ENCODE results near the gene BZW2.
"Not testable (repeated sequence)": the region's sequence is repeated elsewhere in the genome, so short reads cannot be mapped to it uniquely, and the experiment has no call there.

BZW2 gene

DNA sequence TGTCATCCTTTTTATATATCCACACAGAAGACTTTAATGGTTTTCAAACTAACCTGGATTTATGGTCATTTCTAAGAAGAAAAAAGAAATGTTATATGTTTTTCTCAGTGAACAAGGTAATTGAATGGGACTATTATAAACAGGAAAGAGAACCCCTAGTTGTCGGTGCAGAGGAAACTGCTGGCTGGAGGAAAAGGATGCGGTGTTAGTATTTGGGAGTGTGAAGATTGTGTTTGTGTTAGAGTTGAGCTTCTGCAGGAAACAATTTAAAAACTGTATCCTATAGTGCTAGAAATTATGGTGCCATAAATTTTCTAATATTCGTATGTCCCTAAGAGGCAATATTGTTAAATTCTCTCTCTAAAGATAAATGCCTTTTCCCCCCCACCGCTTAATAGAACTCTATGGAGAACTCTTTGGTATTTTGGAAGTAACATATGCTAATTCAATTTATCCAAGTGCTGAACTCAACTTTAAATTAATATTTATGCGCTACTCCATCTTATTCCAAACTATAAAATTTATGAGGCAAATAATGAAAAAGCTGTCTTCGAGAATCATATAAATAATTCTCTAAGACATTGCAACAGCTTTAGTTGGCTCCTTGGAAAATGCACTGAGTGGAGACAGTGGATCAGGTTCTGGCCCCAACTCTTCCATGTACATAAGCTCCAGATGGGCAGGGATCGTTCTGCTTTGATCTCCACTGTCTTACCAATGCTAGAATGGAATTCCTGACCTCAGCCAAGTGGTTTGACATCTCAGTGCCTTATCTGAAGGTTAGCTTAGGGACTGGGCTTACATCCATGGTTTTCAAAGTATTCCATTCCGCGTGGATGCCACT is 5.6 kb downstream of the BZW2 start:
- no peak for TF ChIP-seq ZFX (IDR thresholded peaks at IDR 0.05)
- TF ChIP-seq, protein P1, sequence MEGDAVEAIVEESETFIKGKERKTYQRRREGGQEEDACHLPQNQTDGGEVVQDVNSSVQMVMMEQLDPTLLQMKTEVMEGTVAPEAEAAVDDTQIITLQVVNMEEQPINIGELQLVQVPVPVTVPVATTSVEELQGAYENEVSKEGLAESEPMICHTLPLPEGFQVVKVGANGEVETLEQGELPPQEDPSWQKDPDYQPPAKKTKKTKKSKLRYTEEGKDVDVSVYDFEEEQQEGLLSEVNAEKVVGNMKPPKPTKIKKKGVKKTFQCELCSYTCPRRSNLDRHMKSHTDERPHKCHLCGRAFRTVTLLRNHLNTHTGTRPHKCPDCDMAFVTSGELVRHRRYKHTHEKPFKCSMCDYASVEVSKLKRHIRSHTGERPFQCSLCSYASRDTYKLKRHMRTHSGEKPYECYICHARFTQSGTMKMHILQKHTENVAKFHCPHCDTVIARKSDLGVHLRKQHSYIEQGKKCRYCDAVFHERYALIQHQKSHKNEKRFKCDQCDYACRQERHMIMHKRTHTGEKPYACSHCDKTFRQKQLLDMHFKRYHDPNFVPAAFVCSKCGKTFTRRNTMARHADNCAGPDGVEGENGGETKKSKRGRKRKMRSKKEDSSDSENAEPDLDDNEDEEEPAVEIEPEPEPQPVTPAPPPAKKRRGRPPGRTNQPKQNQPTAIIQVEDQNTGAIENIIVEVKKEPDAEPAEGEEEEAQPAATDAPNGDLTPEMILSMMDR (conservative IDR thresholded peaks at IDR 0.05): no peak
- no peak overlapping the region; the same call in 1 of the 2 replicates for H3K27ac ChIP-seq

DNA sequence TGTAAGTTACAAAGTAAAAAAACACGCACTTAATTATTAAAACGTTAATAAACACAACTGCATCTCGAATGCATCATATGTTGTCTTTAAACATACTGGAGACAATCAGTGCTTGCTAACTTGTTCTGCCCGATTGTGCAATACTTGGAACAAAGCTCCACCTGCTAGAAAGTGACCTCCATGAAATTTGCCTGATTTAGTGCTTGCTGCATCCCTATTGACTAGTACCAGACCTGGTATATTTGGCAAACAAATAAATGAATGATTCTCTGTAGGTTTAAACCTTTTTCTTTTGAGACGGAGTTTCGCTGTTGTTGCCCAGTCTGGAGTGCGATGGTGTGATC is 6.2 kb downstream of the BZW2 start:
- H3K27ac ChIP-seq: peak overlapping the region; percentile 45

DNA sequence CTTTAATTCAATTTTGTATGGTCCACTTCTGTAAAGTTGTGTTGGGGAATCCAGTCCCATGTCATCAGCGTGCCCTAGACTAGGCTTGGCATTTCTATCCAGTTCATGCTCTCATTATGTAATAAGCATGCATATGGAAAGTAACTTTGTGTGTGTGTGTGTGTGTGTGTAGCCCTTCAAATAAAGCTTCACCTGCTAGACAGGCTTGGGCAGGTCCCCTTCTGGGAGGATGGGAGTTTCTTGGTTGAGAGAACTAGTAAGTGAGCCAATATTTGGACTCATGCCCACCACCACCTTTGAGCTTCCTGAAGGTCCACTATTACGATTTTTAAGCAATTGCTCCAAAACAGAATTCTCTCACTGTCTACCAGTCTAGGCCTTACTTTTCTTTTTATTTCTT is 6.9 kb downstream of the BZW2 start:
- peak overlapping the region; percentile 45 for H3K27ac ChIP-seq
- TF ChIP-seq ZFX (IDR thresholded peaks at IDR 0.05): no peak
- TF ChIP-seq, protein P1 (conservative IDR thresholded peaks at IDR 0.05): no peak

More for the DNA sequence above, 6.2 kb downstream of the BZW2 start:
- TF ChIP-seq, protein P1 (conservative IDR thresholded peaks at IDR 0.05): no peak
- no peak for TF ChIP-seq ZFX (IDR thresholded peaks at IDR 0.05)

DNA sequence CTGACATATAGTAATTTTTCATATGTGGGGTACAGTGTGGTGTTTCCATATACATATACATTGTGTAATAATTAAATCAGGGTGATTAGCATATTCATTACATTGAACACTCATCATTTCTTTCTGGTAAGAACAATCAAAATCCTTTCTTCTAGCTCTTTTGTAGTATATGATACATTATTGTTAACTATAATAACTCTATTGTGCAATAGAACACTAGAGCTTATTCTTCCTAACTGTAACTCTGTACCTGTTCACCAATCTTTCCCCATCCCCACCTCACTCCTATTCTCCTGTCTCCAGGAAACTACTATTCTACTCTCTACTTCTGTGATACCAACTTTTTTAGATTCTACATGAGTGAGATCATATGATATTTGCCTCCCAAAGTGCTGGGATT is 9.4 kb downstream of the BZW2 start:
- H3K27ac ChIP-seq: no peak overlapping the region
- no peak for TF ChIP-seq ZFX (IDR thresholded peaks at IDR 0.05)
- TF ChIP-seq, protein P1 (conservative IDR thresholded peaks at IDR 0.05): no peak

DNA sequence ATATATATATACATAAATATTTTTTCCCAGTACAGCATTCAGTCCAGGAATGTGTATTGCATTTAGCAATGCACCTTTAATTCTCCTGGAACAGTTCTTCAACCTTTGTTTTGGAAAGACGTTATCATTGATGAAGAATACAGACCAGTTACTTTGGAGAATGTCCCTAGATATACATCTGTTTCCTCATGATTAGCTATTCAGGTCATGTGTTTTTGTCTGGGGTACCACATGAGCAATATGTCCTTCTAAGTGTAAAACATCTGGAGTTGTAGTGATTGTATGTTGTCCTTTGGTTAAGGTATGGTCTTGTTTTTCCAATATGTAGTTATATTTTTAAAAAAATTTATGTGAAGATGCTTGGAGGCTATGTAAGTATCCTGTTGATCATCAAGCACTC is 10.2 kb downstream of the BZW2 start:
- TF ChIP-seq, protein P1 (conservative IDR thresholded peaks at IDR 0.05): no peak
- no peak for TF ChIP-seq ZFX (IDR thresholded peaks at IDR 0.05)
- H3K27ac ChIP-seq: no peak overlapping the region

DNA sequence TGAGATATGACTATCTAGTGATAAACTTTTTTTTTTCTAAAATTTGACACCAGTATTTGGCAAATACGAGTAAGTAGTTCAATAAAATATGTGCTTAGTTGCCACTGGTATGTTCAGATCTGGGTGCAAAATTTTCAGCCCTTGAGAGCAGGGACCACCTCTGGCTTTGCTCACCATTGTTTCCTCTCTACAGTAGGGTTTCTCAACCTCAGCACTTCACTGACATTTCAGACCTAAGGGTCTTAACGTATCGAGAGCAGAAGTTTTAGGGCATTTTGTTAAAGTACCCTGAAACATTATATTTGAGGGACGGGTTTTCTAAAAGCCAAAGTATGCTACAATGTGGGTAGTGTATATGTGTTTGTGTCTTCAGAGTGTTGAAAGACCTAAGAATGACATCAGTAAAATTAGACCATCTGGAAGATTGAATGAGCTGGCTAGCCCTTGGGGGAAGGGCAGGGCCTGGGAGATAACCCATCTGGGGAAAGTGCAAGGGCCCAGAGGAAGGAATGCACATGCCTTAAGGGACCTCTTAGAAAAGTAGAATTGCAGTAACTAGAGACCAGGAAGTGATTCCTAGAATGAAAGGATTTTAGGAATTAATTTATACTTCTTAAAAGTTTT is 11.8 kb downstream of the BZW2 start:
- no peak overlapping the region for H3K27ac ChIP-seq
- no peak for TF ChIP-seq ZFX (IDR thresholded peaks at IDR 0.05)
- TF ChIP-seq, protein P1 (conservative IDR thresholded peaks at IDR 0.05): no peak

DNA sequence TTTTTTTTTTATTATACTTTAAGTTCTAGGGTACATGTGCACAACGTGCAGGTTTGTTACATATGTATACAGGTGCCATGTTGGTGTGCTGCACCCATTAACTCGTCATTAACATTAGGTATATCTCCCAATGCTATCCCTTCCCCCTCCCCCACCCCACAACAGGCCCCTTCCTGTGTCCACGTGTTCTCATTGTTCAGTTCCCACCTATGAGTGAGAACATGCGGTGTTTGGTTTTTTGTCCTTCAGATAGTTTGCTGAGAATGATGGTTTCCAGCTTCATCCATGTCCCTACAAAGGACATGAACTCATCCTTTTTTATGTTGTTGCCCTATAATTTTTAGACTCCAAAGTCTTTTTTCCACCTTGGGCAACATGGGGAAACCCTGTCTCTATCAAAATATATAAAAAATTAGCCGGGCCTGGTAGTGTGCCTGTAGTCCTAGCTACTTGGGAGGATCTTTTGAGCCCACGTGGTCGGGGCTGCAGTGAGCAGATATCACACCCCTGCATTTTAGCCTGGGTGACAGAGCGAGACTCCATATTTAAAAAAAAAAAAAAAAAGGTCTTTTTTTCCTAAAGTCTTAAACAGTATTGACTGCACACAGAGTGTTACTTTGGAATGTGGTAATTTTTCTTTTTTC is 14.0 kb downstream of the BZW2 start:
- H3K27ac ChIP-seq: not testable (repeated sequence)
